Lower leg skin (tissue), 3 donors: ENCODE data around the gene FHOD3.

Experiments used
- CTCF ChIP-seq, 3 donors: fragments of 450-650 bp; IDR thresholded peaks; one replicate each; pipeline ENCODE4 v1.5.1; 2016; ENCODE audit warnings: antibody characterized with exemption in 3 of 3, mild to moderate bottlenecking in 3 of 3, moderate library complexity in 2 of 3
- POLR2A ChIP-seq, 2 donors: fragments of 450-650 bp; IDR thresholded peaks; one replicate each; pipeline ENCODE4 v1.6.1; 2016 to 2017; ENCODE audit warnings: antibody characterized with exemption in 2 of 2, mild to moderate bottlenecking in 1 of 2, moderate library complexity in 1 of 2

DNA sequence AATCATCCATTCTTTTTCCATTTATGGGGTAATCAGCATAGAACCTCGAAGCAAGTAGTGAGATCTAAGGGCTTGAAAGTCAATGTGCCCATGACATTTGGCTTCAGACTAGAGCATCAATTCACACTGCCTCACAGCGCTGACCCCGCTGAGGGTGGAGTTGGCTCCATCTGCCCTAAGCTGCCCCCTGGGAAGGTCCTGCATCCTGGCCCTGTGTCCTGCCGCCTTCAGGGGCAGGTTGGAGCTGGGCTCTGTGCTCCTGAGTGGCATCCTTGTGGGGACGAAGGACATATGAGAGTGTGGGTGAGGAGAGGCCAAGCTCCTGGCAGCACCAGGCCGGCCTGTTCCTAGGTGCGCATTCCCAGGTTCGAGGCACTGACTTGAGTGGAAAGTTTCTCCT is 249.4 kb downstream of the FHOD3 start:
- TF ChIP-seq CTCF (IDR thresholded peaks at IDR 0.05) (no peak), POLR2A (IDR thresholded peaks at IDR 0.05) (no peak)
